Activated T-cell treated with anti-CD3 and anti-CD28 coated beads for 48 hours (primary cell): ENCODE measurements around the gene NRXN3.

Experiments
- DNase-seq: peaks from one replicate; pipeline ENCODE4 v3.0.0-alpha.2; 2020; ENCODE audit warnings: low read depth

Gene NRXN3

GRCh38 chr14:78638926-78639325, 468.8 kb downstream of the NRXN3 start:
- DNase-seq: no peak

DNA sequence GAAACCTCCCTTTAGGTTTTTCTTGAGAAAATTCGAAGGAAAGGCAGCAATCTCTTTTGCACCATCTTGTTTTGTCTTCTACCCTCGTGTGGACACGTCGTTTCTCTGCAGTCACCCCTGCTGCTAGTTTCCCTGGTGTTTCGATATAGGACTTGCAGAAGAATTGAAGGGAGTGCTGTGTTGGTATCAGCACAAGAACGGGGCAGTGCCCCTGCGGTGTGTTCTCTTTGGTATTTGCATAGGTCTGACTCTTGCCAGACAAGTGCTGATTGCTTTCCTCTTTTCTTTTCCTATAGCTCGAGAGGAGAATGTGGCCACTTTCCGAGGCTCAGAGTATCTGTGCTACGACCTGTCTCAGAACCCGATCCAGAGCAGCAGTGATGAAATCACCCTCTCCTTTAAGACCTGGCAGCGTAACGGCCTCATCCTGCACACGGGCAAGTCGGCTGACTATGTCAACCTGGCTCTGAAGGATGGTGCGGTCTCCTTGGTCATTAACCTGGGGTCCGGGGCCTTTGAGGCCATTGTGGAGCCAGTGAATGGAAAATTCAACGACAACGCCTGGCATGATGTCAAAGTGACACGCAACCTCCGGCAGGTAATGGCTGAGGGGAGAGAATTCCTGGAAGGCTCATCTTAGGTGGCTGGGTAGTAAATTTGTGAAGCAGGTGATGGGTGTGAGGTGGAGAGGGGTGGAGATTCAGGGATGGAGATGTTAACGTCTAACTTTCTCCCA, 474.8 kb downstream of the NRXN3 start:
- no peak for DNase-seq

- no peak for DNase-seq
Measured at GRCh38 chr14:78652727-78653126, 482.6 kb downstream of the NRXN3 start.

GRCh38 chr14:78653173-78653572, 483.0 kb downstream of the NRXN3 start:
- no peak for DNase-seq

DNA sequence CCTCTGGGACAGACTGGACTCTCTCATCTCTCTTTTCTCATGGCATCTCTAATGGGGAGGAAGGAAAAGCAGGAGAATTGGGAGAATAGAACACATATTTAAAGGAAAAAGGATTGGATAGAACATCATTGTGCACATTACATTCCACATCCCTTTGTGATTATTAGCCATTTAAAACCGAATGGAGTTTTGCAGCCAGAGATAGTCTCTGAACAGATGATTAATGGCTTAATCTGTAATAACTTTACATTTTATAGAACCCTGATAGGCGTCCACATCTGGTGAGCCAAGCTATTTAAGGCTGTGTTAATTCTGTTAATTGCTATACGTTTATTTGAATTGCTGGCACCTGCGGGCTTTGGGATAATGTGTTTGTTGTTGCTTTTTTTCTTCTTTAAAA, 487.3 kb downstream of the NRXN3 start:
- no peak for DNase-seq

DNA sequence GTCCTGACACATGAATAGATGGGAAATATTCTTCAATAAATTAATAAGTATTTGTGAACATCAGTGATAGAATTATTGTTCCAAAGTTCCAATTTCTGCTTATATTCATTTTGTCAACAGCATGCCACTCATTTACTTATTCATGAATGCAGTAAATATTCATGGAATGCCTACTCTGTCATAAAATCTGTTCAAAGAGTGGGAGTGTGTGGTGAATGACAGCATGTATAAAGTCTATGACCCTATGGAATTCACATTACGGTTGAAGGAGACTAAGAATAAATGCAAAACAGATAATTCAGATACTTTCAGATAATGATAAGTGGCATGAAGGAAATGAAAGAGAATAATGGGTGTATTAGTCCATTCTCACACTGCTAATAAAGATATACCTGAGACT, 494.7 kb downstream of the NRXN3 start:
- DNase-seq: no peak

- DNase-seq: no peak
Measured at GRCh38 chr14:78666336-78667056, 496.3 kb downstream of the NRXN3 start.

DNA sequence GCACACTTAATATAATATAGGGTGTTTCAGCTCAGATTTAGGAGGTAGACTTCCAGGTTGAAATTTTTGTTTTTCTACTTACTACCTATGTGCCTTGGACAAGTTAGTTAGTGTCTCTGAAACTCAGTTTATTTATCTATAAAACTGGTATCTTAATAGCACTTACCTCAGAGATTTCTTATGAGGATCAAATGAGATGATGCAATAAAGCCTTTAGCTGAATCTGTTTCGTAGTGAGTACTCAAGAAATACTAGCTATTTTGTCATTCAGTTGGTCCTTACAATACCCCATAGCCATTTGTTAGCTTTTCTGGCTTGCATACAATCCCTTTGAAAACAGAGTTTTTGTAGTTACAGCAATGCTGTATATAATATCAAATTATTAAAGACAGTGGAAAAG, 497.0 kb downstream of the NRXN3 start:
- DNase-seq: no peak

GRCh38 chr14:78673845-78674244, 503.7 kb downstream of the NRXN3 start:
- no peak for DNase-seq

- no peak for DNase-seq
Measured at GRCh38 chr14:78674820-78675219, 504.6 kb downstream of the NRXN3 start.

GRCh38 chr14:78683206-78683605, 513.0 kb downstream of the NRXN3 start:
- DNase-seq: no peak

DNA sequence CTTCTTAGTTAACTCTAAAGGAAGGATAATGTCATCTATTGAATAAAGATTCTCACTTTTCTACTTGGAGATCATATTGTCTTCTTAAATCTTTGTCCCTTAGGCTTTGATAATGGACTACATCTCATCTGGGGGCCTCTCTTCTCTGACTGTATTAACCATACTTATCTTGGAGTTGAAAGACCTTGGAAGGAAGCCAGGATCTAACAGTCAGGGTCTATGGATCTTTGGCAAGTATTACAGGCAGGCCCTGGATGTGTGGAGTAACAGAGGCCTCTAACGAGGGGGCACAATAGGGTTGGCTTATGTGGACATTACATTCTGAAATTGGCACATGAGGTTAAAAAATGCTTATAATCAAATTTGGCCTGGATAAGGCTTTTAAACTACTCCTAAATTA, 513.8 kb downstream of the NRXN3 start:
- DNase-seq: no peak

DNA sequence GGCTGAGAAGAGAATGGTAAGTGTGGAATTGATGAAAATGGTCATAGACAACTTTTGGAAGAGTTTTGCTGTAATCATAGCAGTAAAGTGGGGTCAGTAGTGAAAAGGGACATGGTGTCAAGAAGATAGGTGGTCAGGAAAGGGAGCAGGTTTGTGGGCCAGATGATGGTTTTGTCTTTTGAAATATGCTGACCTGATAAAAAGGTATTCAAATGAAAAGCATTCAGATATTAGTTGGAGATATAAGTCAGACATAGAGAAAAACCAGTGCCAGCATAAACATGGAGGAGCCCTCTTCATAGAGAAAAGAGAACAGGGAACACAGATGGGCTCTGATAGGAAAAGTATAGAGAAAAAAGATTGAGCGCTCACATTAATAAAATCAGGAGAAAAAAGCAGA, 518.3 kb downstream of the NRXN3 start:
- no peak for DNase-seq

DNA sequence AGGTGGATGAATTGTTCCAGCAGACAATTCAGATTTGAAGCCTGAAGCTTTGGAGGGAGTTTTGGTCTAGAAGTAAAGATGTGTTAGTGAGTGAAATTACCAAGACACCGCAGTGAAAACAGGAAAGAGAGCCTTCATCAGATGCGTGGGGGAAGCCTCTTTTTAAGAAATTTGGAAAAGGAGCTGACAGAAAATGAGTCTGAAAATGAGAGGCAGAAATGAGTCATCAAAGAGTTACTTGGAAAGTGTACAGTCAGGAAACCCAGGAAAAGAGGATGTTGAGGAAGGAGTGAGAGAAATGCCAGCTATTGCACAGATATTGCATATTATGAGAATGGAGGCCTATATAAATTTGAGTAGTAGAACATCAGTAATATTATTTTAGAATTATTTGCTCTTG, 520.7 kb downstream of the NRXN3 start:
- DNase-seq: no peak

DNA sequence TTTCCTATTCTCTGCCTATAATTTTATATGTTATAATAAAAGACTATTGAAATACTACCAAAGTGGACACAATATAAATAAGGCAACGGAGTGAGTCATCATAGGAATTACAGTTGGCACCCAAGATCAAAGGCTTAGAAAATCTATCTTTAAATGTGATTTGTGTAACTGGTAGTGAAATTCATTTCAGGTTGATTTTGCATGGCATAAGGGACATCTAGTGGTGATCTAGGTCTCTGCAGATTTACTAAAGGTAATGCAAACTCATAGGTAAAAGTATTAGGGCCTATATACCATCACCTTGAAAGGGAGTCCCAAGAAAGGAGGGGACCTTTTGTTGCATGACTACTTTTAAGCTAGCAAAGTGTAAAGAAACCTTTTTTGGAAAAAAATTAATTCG, 527.2 kb downstream of the NRXN3 start:
- no peak for DNase-seq

GRCh38 chr14:78698991-78699390, 528.8 kb downstream of the NRXN3 start:
- DNase-seq: no peak

GRCh38 chr14:78700236-78700635, 530.1 kb downstream of the NRXN3 start:
- no peak for DNase-seq

- no peak for DNase-seq
Measured at GRCh38 chr14:78701246-78701645, 531.1 kb downstream of the NRXN3 start.

DNA sequence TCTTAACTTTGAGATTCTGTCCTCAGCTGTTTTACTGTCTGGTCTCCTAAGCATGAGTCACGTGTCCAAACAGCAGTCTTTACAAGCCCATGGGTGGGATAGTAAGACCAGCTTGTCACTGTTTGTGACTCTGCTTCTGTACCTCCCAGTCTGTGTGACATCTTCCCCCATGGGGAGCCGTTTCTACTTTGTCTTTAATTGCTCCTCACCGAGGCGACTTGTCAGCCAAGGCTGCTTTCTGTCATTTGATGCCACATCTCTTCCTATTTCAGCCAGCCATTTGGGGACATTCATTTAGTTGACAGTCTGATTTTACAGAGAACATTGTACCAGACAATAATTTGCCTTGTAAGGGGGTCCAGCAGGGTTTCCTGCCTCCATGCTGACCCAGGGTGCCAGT, 534.8 kb downstream of the NRXN3 start:
- DNase-seq: no peak

DNA sequence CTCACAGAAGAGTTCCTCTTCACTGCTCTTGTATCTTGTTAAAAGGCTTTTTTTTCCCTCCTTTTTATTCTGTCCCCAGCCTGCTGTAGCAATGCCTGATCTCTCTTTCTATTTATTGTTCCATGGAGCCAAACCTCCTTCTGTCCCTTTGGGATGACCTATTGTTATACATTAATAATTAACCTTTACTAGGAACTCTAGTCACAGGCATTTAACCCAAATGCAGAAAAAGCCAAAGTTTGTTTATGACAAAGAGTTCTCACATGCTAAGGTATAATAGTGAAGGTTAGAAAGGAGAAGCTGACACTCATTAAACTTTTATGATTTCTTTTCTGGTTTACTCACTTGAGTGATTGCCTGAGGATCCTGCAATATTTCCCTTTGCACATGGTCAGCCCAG, 535.8 kb downstream of the NRXN3 start:
- no peak for DNase-seq

GRCh38 chr14:78709795-78710557, 539.8 kb downstream of the NRXN3 start:
- DNase-seq: no peak

- DNase-seq: no peak
Measured at GRCh38 chr14:78710963-78711362, 540.8 kb downstream of the NRXN3 start.

GRCh38 chr14:78713716-78714115, 543.5 kb downstream of the NRXN3 start:
- no peak for DNase-seq
